ENCODE results near the gene PCBP3. TPM values are rescaled to one million over a fixed set of nuclear protein-coding genes. Genes with fewer than 3 reads are reported as not detected.
A peak's percentile ranks its signal among the peaks of the same experiment; 100 is the strongest.

Gene PCBP3
- total RNA-seq, 2 experiments from 2014 or later = 1.9 to 2.2 TPM

DNA sequence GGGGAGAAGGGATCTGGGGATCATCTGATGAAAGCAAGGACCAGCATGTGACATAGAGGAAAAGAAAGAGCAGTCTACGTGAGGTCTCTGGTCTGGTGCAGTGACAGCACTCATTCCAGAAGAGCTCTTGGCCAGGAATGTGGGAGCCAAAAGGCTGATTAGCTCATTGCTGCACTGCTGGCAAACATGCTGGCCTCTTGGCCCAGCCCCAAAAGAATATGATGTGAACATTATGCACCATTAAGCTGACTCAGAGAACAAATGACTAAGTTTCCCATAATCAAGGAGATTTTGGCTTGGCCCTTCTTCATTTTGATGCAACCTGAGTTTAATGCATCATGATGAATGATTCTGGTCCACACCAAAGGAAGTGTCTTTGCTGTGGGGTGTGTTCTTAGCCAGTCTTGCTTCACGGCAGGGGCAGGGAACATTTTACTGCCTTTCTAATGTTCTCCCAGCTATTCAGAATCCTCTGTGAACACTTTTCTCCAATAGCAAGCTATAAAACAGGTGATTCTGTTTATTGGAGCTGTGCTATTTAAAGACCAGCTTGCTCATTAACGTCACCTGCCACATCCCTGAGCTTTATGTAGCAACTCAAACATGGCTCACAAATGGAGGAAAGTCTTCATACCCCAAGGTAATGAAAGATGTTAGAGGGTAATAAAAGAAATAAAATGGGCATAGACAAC is 55.1 kb downstream of the PCBP3 start:
- Mint-ChIP-seq H3K4me1 (ENCODE audit: low read depth) (peaks cover 23% of the 10 kb centered on the region), H3K4me3 (no peak overlapping the region), H3K36me3 (ENCODE audit: low read depth) (no peaks in the 10 kb centered on the region), H3K27me3 (no peaks in the 10 kb centered on the region), H3K27ac (no peak overlapping the region), H3K9me3 (peaks cover 3% of the 10 kb centered on the region)
- ChIA-PET POLR2A (interaction anchor here (0.6 to 1.0 kb wide), 2 partner anchors 58 to 68 kb away, joined by 3 to 4 read pairs; no protein-coding TSS in a partner anchor), CTCF (interaction anchor here (1.3 to 1.7 kb wide), 2 partner anchors 9 to 25 kb away, joined by 3 to 5 read pairs; no protein-coding TSS in a partner anchor)
- TF ChIP-seq, protein P1, sequence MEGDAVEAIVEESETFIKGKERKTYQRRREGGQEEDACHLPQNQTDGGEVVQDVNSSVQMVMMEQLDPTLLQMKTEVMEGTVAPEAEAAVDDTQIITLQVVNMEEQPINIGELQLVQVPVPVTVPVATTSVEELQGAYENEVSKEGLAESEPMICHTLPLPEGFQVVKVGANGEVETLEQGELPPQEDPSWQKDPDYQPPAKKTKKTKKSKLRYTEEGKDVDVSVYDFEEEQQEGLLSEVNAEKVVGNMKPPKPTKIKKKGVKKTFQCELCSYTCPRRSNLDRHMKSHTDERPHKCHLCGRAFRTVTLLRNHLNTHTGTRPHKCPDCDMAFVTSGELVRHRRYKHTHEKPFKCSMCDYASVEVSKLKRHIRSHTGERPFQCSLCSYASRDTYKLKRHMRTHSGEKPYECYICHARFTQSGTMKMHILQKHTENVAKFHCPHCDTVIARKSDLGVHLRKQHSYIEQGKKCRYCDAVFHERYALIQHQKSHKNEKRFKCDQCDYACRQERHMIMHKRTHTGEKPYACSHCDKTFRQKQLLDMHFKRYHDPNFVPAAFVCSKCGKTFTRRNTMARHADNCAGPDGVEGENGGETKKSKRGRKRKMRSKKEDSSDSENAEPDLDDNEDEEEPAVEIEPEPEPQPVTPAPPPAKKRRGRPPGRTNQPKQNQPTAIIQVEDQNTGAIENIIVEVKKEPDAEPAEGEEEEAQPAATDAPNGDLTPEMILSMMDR (IDR thresholded peaks at IDR 0.05) = no peak
- ATAC-seq = peak; percentile 45
- intact Hi-C loops (cut with micrococcal nuclease) = loop anchor here (10.0 kb wide), 1 partner anchor 126 kb away; no protein-coding TSS in a partner anchor
- peak; percentile 7 for DNase-seq

- Mint-ChIP-seq H3K27ac (peak overlapping the region; percentile 13), H3K9me3 (peaks cover 3% of the 10 kb centered on the region), H3K27me3 (no peaks in the 10 kb centered on the region), H3K4me1 (ENCODE audit: low read depth) (peaks cover 23% of the 10 kb centered on the region), H3K36me3 (ENCODE audit: low read depth) (no peaks in the 10 kb centered on the region), H3K4me3 (no peak overlapping the region)
- TF ChIP-seq, protein P1 (IDR thresholded peaks at IDR 0.05) = no peak
- ATAC-seq (peak; percentile 71), DNase-seq (peak; percentile 19)
- POLR2A ChIA-PET = interaction anchor here (0.6 to 1.0 kb wide), 2 partner anchors 59 to 67 kb away, joined by 3 to 4 read pairs; no protein-coding TSS in a partner anchor
- intact Hi-C loops (cut with micrococcal nuclease) = loop anchor here (10.0 kb wide), 1 partner anchor 125 kb away; no protein-coding TSS in a partner anchor
- CTCF ChIA-PET = interaction anchor here (0.8 to 1.7 kb wide), 3 partner anchors 10 to 42 kb away, joined by 3 to 5 read pairs (median 3); no protein-coding TSS in a partner anchor
These were observed 55.9 kb downstream of the PCBP3 start for GRCh38 chr21:45699251-45699942.

- no peak overlapping the region for H3K4me3 Mint-ChIP-seq
- ATAC-seq = no peak
- H3K36me3 Mint-ChIP-seq (ENCODE audit: low read depth) = no peaks in the 10 kb centered on the region
- ChIA-PET CTCF (interaction anchor here (0.8 kb wide), 1 partner anchor 42 kb away, joined by 3 read pairs; no protein-coding TSS in a partner anchor), POLR2A (interaction anchor here (1.0 kb wide), 1 partner anchor 60 kb away, joined by 4 read pairs; no protein-coding TSS in a partner anchor)
- TF ChIP-seq, protein P1 (IDR thresholded peaks at IDR 0.05) = no peak
- peaks cover 3% of the 10 kb centered on the region for H3K9me3 Mint-ChIP-seq
- no peaks in the 10 kb centered on the region for H3K27me3 Mint-ChIP-seq
- no peak for DNase-seq
- intact Hi-C loops (cut with micrococcal nuclease) = loop anchor here (10.0 kb wide), 1 partner anchor 125 kb away; no protein-coding TSS in a partner anchor
- H3K27ac Mint-ChIP-seq = no peak overlapping the region
- H3K4me1 Mint-ChIP-seq (ENCODE audit: low read depth) = peaks cover 23% of the 10 kb centered on the region
These were observed 56.4 kb downstream of the PCBP3 start for GRCh38 chr21:45699966-45700365.

GRCh38 chr21:45700461-45700860 is 56.9 kb downstream of the PCBP3 start:
- ChIA-PET POLR2A (no interaction called here), CTCF (no interaction called here)
- Mint-ChIP-seq H3K4me1 (ENCODE audit: low read depth) (peaks cover 23% of the 10 kb centered on the region), H3K36me3 (ENCODE audit: low read depth) (no peaks in the 10 kb centered on the region), H3K27ac (no peak overlapping the region), H3K27me3 (no peaks in the 10 kb centered on the region), H3K9me3 (peaks cover 3% of the 10 kb centered on the region), H3K4me3 (no peak overlapping the region)
- TF ChIP-seq, protein P1 (IDR thresholded peaks at IDR 0.05) = no peak
- ATAC-seq (no peak), DNase-seq (no peak)
- intact Hi-C loops (cut with micrococcal nuclease) = no loop called here
